Muscle of leg (tissue), 11 donors: ENCODE measurements around the gene TRIM38. TPM values are rescaled to one million over a fixed set of nuclear protein-coding genes. Genes with fewer than 3 reads are reported as not detected.

Experiments
- DNase-seq: peaks from one replicate; pipeline ENCODE4 v3.0.0; 2013
- H3K27ac ChIP-seq: one replicate; pipeline ENCODE4 v1.5.1; 2013; ENCODE audit warnings: mild to moderate bottlenecking, low read length, control low read depth
- H3K27me3 ChIP-seq: one replicate; pipeline ENCODE4 v1.6.1; 2013; ENCODE audit warnings: low read length; ENCODE audit not compliant: control insufficient read depth, insufficient read depth
- H3K36me3 ChIP-seq: one replicate; pipeline ENCODE4 v1.6.1; 2013; ENCODE audit warnings: low read length; ENCODE audit not compliant: control insufficient read depth, insufficient read depth
- H3K4me1 ChIP-seq: one replicate; pipeline ENCODE4 v1.6.1; 2013; ENCODE audit warnings: low read length; ENCODE audit not compliant: control insufficient read depth, insufficient read depth
- H3K4me3 ChIP-seq: one replicate; pipeline ENCODE4 v1.5.1; 2013; ENCODE audit warnings: low read length, control low read depth
- H3K9me3 ChIP-seq: replicated peaks from 2 replicates; pipeline ENCODE4 v1.6.1; 2013; ENCODE audit warnings: low read depth, low read length; ENCODE audit not compliant: control insufficient read depth
- WGBS: methylation state at CpG from one replicate; pipeline ENCODE4 v1.1.5; 2013; ENCODE audit warnings: missing lambda C conversion rate; ENCODE audit not compliant: insufficient coverage; 5-methylcytosine and 5-hydroxymethylcytosine counted together
- polyA plus RNA-seq, 8 donors: library from polyadenylated mRNA; unstranded; fragments of 120-200 nt; gene quantifications; one replicate each; pipeline versions ENCODE4 v1.2.1 to v1.2.3, GENCODE V29; 2013; ENCODE audit warnings: inconsistent platforms in 1 of 8, low replicate concordance in 1 of 8; ENCODE audit not compliant: insufficient read length in 8 of 8, insufficient read depth in 1 of 8
- total RNA-seq: library from RNA; stranded (reverse); fragments of 120-200 nt; gene quantifications from one replicate; pipeline ENCODE4 v1.2.4, GENCODE V29; 2013

Gene TRIM38
- total and polyA plus RNA-seq, 9 donors, result 4.8 to 11.5 (median 6.2) TPM

- no peak overlapping the region for H3K4me3 ChIP-seq
- H3K4me1 ChIP-seq, result peaks cover 25% of the 10 kb centered on the region
- H3K27ac ChIP-seq, result peak overlapping the region; percentile 100
- H3K27me3 ChIP-seq, result no peaks in the 10 kb centered on the region
- DNase-seq, result peak; percentile 49
- H3K36me3 ChIP-seq, result no peaks in the 10 kb centered on the region
- no peaks in the 10 kb centered on the region for H3K9me3 ChIP-seq
- WGBS, result 89% methylated on average over 16 of the region's 17 CpGs
These were observed 62.7 kb downstream of the TRIM38 start for GRCh38 chr6:26025047-26025893.

GRCh38 chr6:26025894-26026832 lies 63.6 kb downstream of the TRIM38 start:
- Histone ChIP-seq H3K27me3 (no peaks in the 10 kb centered on the region), H3K4me1 (peaks cover 20% of the 10 kb centered on the region), H3K36me3 (no peaks in the 10 kb centered on the region), H3K27ac (peak overlapping the region; percentile 100), H3K4me3 (peak overlapping the region; percentile 89), H3K9me3 (no peaks in the 10 kb centered on the region)
- peak; percentile 99 for DNase-seq
- WGBS, result under 1% methylated on average over 17 of the region's 23 CpGs

- Histone ChIP-seq H3K4me3 (peak overlapping the region; percentile 89), H3K36me3 (no peaks in the 10 kb centered on the region), H3K9me3 (no peaks in the 10 kb centered on the region), H3K4me1 (peaks cover 22% of the 10 kb centered on the region), H3K27ac (peak overlapping the region; percentile 100), H3K27me3 (no peaks in the 10 kb centered on the region)
- DNase-seq, result peak; percentile 99
- under 1% methylated on average over 38 of the region's 44 CpGs for WGBS
These were observed 64.4 kb downstream of the TRIM38 start for GRCh38 chr6:26026833-26027490.

- no peaks in the 10 kb centered on the region for H3K27me3 ChIP-seq
- peak overlapping the region; percentile 89 for H3K4me3 ChIP-seq
- no peaks in the 10 kb centered on the region for H3K36me3 ChIP-seq
- H3K27ac ChIP-seq, result peak overlapping the region; percentile 100
- H3K9me3 ChIP-seq, result no peaks in the 10 kb centered on the region
- H3K4me1 ChIP-seq, result peaks cover 25% of the 10 kb centered on the region
- no peak for DNase-seq
- WGBS, result 75% methylated on average over 2 of the region's 9 CpGs
These were observed 65.0 kb downstream of the TRIM38 start for GRCh38 chr6:26027491-26028211.

GRCh38 chr6:26028212-26028745 lies 65.7 kb downstream of the TRIM38 start:
- peak overlapping the region; percentile 100 for H3K27ac ChIP-seq
- no peaks in the 10 kb centered on the region for H3K36me3 ChIP-seq
- no peak overlapping the region for H3K4me3 ChIP-seq
- no peaks in the 10 kb centered on the region for H3K27me3 ChIP-seq
- H3K4me1 ChIP-seq, result peaks cover 30% of the 10 kb centered on the region
- 66% methylated on average over 5 of the region's 6 CpGs for WGBS
- no peaks in the 10 kb centered on the region for H3K9me3 ChIP-seq
- DNase-seq, result no peak

- Histone ChIP-seq H3K27ac (no peak overlapping the region), H3K9me3 (no peaks in the 10 kb centered on the region), H3K4me1 (peaks cover 34% of the 10 kb centered on the region), H3K36me3 (no peaks in the 10 kb centered on the region), H3K4me3 (no peak overlapping the region), H3K27me3 (no peaks in the 10 kb centered on the region)
- DNase-seq, result no peak
- WGBS, result 46% methylated on average over 7 of the region's 10 CpGs
These were observed 66.4 kb downstream of the TRIM38 start for GRCh38 chr6:26028746-26029569.

GRCh38 chr6:26029570-26029856 lies 66.9 kb downstream of the TRIM38 start:
- DNase-seq, result no peak
- H3K27ac ChIP-seq, result no peak overlapping the region
- no peaks in the 10 kb centered on the region for H3K9me3 ChIP-seq
- H3K36me3 ChIP-seq, result no peaks in the 10 kb centered on the region
- H3K27me3 ChIP-seq, result no peaks in the 10 kb centered on the region
- H3K4me1 ChIP-seq, result peaks cover 37% of the 10 kb centered on the region
- no peak overlapping the region for H3K4me3 ChIP-seq

- H3K36me3 ChIP-seq, result no peaks in the 10 kb centered on the region
- 57% methylated on average over 1 of the region's 7 CpGs for WGBS
- no peaks in the 10 kb centered on the region for H3K9me3 ChIP-seq
- no peak for DNase-seq
- peaks cover 37% of the 10 kb centered on the region for H3K4me1 ChIP-seq
- no peak overlapping the region for H3K4me3 ChIP-seq
- no peak overlapping the region for H3K27ac ChIP-seq
- H3K27me3 ChIP-seq, result no peaks in the 10 kb centered on the region
These were observed 67.5 kb downstream of the TRIM38 start for GRCh38 chr6:26029857-26030653.
